ENCODE measurements around the gene GLDC.

GRCh38 chr9:6489099-6489498, 156.4 kb downstream of the GLDC start:
- no peak for TF ChIP-seq POLR2A (IDR thresholded peaks at IDR 0.05)
- no peak for TF ChIP-seq CTCF (IDR thresholded peaks at IDR 0.05)
- no peak for TF ChIP-seq EP300 (IDR thresholded peaks at IDR 0.05)

Measured in tibial nerve (tissue), 4 donors.